NCI-H1092 treated with DMSO at 0.1 percent for 48 hours (cell line): ENCODE measurements around the gene CMSS1.

Source experiments
- DNase-seq: peaks from one replicate; lab custom pipeline; 2025; lab: John Stamatoyannopoulos, UW

CMSS1 gene

DNA sequence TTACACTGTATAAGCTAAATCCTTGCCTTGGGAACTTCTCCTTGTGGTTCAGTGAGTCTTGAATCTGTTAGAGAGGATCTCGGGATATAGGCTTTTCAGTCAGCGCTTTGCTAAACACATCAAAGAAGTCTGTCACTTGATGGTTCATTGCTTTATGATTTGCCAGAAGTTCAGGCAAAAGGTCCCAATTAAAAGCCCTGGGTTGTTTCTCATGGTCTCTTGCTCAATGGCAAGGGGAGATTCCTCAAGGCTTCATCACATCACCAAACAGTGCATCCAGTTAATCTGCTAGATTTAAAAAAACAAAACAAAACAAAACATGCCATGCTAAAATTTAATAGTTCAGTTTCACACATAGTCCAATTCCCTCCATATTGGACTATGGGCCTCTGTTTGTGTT is 181.9 kb downstream of the CMSS1 start:
- DNase-seq = no peak

DNA sequence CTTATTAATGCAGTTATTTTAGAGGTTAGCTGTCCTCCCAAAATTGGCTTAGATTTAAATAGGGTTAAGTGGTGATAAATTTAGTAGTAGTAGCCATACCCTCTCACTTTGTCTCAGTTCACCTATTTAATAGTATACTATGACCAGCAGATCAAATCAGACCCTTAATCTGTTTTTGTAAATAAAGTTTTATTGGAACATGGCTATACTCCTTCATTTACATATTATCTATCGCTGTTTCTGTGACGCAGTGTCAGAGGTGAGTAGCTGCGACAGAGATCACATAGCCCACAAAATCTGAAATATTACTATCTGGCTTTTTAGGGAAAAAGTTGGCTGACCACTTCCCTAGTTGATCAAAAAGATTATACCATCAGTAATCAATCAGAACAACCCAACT is 183.4 kb downstream of the CMSS1 start:
- DNase-seq = no peak

DNA sequence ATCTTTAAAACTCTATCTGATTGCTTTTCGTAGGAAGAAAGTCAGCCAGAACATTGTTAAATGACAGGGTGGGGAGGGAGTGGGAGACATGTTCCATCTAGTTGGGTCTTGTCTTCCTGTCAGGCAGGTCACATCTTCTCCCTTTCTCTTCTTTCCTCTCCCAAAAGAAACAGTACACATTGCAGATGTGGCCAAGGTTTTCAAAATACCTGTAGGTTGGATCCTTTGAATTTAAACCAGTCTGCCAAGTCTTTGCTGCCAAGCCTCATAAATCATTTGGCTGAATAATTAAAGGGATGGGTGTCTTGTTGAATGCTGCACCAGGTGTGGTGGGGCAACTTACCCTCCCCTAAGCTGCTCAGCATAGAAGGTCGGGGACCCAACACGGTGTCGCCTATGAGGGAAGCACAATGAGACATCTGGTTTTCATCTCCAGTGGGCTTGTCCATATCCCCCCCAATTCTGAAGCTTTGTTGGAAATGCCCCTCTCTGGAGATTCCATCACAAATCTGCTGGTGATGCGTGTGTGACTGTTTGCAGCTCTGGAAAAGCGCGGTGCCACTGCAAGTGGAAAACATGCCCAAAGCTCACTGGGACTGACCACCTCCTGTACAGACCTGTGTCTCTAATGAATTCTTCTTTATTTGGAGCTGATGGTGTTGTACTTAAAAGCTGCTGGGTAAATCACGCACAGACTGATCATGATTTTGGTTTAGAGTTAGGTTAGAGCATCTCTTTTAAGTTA is 184.0 kb downstream of the CMSS1 start:
- DNase-seq = no peak

DNA sequence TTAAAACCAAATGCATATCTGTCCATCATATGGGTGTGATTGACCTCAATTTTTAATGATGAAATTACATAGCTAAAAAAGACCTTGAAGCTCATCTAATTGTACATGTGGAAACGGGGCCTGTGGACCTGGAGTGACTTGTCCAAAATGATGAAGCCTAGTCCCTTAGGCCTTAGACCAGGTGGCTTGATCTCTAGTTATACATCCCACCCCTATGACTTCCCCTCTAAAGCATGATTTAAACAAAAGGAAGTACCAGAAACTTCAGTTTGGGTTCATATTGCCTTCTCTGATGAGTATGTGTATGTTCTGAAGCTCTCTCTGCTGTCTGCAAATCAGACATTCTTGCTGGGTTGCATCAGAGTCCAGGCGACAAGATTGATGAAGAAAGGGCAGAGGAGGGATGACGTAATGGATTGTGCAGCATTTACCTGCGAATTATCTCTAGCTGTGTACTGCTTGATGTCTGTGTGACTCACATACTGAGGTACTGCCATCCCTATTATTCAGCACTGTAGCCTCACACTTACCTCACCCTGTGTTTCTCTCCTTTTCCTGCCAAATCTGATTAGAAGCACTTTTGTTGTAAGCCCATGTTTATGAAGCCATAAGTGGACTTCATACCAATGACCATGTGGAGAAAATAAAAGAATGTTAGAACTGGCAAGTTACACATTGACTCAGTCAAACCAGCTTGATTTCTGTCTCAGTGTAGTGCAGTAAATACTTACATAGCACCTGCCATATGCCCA is 185.1 kb downstream of the CMSS1 start:
- no peak for DNase-seq

DNA sequence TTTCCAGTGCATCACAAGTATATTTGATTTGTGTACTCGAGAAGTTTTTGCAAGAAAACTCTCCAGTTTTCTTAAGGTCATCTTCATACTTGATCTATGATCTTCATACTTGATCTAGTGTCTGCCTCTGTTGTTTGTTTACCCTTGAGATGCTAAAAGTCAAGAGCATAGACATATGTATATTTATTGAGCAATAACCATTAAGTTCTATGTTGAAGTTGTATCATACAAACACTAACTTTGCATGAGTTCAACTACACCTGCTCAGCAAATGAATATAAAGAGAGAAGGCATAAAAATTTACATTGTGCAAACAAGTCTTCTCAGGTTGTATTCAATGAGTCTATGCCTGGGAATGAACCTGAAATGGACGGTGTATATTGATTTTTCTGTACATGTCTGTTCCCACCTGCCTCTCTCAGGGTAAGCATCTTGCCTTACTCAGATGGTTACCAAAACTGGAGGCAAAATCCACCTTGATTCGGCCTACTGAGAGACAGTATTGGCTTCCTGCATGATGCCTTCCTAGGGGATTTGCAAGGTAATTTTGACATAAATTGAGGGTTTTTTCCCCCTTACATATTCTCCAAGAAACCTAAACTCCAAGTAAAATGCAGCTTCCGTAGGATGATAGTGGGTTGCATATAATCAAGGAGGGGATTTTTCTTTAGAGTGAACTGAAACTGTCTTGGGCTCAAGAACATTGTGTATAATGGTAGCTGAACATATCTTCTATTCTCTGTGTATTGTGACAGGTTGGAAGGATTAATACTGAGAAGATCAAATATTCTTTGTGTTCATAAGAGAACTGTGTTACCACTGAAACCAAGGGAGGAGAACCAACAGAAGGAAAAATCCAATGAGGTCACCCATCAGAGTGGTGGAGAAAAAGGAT is 186.2 kb downstream of the CMSS1 start:
- no peak for DNase-seq

DNA sequence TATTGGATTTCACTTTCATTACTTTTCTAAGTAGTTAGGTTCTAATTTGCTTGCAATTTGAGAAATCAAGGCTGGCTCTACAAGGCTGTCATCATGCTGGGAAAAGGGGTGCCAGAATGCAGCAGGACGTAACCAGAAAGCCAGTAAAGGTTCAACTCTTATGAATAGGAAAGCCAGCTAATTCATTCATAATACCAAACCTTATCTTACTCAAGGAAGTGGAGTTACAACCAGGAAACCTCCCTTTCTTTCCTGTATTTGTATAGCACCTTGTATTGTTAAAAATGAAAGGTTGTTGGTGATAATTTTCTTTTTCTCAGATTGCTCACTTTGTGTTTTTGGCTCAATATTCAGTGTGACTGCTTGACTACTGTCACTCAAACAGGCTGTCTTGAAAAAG is 187.3 kb downstream of the CMSS1 start:
- no peak for DNase-seq

DNA sequence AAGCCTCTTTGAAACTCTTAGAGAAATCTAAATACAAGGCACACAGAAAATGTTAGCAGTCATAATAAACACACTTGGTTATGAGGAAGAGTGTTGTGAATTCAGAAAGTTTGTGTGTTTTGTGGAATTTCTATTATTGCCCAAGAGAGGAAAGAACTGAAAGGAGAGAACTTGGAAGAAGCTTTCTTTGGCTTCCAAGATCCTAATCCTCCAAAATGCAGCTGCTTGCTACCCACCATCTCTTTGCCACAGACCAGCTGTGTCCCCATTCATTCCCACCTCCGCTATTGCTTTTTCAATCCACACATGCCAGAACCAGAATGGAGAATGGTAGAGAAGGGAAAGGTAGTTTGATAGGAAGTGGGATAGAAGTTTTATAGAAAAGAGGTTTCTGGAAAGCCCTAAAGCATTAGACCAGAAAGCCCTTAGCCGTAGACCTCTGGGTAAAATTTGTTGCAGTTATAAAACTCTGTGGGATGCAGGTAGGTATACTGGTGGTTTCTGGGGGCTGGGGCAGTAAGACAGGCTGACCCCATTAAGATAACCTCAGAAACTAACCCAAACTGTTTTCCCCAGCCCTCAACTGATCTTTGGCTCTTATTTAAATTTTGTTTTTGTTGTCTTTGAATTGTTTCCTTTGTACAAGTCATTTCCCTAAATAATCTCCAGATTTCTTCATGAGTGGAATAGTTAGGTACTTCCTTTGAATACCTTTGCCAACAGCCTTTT is 188.2 kb downstream of the CMSS1 start:
- DNase-seq = no peak

DNA sequence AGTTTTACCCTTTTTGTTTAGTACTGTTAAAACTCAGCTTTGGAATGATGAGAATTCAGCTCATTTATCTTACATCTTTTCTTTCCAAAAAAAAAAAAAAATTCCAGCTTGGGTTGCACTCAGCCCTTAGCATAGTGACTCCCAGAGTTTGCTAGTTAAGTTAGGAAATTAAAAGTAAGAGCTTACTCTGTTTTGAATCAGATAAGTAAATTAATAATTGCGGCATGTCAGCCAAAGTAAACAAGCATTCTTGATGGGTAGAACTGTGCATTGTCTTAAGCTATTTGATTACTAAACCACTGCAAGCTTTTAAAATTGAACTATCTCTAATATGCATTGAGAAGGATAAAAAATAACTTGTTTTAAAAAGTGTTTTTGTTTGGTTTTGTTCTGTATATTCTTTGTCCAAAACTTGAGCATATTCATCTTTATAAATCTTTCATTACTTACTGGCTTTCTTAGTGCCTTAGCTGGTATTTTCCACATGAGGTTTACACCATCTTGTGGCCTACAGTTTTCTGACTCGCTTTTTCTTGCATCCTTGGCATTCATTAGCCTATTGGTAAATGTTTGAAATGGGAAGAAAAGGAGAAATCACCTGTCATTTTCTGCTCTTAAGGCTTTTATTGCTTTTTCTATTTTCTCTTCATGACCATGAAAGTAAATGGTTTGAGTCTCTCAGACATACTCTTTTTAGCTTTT is 189.1 kb downstream of the CMSS1 start:
- DNase-seq = no peak

DNA sequence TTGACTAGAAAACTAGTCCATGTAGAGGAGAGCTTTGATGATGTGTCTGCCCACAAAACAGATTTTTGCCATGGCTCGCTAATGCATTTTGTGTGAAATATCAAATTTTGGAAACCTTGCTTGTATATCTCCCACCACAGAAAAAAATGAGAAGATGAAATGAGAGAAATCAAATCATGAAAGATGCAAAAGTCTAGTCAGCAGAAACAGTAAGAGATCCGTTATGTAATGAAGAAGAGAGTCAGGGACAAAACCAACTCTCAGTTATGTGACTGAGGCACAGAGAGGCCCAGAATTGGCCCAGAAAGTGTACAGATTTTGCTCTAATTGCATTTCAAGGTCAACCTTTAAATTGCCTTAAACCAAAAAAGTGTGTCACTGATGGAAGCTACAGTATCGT is 189.7 kb downstream of the CMSS1 start:
- no peak for DNase-seq

DNA sequence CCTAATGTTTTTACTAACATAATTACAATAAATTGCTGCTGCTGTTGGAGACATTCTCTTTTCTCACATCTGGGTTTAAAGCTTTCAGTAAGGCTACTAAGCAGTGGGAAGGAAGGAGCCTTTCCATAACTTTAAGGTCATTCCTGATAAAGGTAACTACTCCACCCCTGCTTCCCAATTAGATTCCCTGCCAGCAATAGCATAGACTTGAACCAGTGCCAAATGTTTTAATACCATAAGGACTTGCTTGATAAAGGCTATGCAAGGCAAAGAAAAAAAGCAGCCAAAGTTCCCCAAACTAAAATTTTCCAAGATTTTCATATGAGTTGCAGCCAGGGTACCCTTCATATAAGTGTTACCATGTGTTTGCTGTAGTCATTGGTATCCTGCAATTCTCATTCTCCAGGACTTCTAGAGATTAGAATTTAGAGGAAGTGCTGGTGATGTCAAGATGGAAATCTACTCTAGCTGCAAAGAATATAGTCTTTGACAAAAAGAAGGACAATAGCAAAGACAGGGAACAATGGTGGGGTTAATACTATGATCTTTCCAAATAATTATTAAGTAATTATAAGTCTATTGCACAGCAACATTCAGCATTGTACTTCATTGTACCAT is 190.5 kb downstream of the CMSS1 start:
- DNase-seq = no peak

DNA sequence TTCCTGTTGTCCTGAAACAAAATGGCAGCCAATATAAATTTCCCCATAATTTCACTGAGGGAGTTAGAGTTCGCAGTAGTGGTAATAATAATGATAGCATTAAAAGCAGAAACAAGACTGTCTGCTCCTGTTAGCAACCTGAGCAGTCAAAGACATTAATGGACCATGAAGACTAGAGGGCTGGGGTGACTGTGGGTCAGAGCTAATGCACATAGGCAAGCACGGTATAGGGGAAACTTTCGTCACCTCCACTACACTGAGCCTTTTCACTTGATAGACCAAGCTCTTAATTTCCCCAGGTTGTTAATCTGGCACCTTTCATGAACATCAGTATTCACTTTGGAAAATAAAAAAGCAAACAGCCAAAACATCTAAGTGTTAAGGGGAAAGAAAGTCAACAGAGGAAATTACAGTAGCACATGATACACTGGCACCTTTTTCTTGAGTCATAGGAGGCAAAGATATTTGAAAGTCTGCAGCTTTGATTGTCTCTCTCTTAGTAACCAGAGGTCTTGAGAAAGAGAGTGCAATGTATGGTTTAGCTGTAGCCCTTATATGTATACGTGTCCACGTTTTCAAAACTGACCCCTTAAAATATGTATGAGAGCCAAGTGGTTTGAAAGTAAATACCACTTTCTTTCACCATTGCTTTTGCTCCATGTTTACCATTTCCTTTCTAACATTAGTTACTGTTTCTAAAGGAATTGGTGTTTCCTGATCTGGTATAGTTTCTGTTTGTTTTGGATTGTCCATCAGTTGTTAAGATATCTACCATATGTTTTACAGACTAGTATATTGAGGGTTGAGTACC is 191.8 kb downstream of the CMSS1 start:
- DNase-seq = no peak

DNA sequence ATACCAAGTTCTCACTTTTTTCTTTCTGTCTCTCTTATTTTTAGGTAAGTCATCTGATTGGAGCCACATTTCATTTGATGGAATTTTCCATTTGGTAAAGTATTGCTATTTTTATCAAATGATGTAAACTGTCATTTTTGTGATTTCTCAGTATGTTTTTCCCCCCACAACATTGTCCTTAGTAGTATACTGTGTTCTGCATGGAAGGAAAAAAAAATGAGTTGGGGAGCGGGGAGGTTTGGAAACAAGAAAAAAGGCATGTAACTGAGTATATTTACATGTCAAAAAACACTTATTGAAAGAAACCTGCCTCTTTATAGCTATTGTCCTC is 192.4 kb downstream of the CMSS1 start:
- no peak for DNase-seq

DNA sequence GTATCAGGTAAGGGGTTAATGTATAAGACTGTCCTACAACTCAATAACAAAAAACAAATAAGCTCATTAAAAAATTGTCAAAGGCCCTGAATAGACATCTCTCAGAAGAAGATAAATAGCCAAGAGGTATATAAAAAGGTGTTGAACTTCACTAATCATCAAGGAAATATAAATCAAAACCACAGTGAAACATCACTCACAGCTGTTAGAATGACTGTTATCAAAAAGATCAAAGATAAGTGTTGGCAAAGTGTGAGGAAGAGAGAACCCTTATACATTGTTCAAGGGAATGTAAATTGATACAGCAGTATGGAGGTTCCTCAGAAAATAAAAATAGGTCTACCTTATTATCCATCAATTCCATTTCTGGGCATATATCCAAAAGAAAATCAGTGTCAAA is 201.1 kb downstream of the CMSS1 start:
- DNase-seq = no peak

DNA sequence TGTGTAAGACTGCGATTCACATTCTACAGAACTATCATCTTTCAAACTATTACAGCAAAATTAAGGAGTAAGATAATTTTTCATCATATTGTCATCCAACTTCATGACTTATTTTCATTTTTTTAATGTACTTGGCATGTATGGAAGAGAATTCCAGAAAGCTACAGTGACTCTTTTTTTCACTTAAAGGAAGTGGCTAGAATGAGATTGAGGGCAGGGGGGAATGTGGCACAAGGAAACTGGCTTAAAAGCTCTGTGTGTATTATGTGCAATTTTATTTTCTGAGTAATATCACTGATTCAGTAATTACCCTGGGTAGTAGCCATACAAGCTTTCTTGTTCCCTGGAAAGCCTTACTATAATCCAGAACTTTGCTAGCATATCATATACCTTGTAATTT is 202.1 kb downstream of the CMSS1 start:
- DNase-seq = no peak

DNA sequence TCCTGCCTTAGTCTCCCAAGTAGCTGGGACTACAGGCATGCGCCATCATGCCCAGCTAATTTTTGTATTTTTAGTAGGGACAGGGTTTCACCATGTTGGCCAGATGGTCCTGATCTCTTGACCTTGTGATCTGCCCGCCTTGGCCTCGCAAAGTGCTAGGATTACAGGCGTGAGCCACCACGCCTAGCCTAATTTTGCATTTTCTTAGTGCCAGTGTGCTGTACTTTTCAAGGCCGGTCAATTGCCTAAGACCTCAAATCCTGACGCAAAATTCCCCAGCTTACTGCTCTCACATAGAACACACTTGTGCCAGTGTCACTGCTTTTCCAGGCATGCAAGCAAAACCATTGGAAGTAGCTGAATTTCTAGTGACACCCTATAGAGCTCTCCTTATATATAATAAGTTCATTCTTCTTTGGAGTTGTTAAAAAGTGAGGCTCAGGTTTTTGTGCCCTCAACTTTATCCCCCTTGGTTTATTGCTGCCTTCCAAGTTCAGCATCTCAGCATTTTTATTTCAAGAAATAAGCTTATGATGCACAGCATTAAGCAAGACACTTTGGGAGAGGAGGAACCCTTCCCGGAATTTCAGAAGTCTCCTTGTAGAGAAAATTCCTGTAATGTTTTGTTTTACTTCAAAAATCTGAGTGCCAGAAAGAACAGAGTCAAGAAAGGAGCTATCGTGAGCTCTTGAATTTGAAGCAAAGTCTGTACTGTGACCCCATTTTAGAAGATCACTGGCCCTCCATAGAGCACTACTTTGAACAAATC is 203.4 kb downstream of the CMSS1 start:
- no peak for DNase-seq

DNA sequence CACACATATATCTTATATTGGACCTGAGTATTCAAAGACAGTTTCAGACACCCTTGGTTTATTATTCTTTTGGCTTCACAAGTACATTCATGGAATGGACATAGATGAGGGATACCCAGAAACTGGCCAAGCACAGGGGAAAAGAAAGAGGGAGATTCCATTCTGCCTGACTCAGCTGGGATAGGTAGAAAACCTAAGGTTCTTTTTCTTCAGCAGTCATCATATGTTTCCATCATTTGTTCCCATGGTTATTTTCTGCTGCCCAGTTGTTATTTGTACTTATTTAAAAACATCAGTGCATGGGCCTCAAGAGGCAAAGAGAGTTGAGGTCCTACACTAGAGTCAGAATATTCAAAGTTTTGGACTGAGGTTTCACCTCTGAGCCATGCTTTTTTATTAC is 204.8 kb downstream of the CMSS1 start:
- DNase-seq = no peak

DNA sequence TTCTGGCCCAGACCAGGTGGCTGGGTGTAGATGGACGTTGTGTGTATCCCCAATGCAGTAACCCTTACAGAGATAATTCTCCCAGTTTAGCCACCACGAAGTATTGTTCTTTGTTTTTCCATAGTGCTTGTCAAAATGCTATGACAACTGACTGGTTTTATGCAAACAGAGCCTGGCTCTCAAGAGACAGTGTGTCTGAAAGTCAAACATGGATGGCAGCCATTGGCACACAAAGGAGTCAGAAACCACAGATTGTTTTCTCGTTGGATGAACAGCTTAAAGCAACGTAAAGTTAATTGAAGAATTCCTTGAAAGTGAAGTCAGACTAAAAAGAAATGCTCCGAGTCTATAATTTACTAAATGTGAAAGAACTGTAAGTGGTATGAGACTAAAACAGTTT is 205.5 kb downstream of the CMSS1 start:
- peak; percentile 20 for DNase-seq

DNA sequence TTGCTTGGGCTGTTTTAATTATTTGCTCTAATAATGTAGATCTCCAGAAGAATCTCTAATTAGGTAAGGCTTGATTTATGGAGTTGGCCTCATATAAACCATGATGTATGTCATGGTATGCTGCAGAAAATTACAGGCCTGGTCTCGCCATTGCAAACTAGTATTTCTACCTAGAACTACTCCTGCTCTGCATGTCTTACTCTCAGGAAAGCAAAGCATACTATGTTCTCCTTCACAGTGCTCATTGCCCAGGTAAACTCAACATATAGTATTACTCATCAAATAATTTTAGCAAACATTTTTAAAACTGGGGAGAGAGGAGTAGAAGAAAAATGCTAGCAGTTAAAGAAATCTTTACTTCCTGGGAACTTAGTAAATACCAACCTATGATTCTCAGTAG is 205.9 kb downstream of the CMSS1 start:
- DNase-seq = no peak

DNA sequence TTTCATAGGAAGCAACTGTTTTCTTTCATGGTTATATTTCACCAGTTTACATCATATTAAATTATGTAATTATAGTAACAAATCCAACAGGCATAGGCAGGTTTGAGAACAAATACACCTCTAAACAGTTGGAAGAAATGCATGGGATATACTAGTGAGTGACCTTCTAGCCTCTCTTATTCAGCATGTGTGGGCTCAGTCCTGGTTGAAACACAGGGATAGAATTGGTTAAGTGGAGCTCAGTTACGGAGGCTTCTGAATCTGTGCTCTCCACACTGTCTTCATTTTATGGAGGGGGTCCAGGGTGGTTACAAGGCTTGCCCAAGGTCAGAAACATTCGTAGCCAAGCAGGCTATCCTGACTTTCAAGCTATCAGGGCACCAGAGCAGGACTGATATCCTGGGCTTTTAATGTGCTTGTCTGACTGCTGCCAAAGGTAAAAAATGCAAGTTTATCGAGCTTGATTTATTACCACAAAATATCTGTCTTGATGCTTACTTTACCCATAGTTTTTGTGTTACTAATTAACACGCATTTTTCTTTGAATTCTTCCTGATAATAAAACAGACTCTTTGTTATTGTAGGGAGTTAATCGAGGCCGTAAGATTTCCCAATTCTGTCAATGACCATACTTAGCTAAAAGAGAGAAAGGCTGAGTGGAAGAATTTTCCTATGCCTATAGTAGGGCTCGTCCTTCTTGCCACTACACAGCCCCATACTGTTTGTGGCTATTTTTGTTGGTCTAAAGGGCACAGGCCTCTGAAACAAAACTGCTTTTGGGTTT is 207.1 kb downstream of the CMSS1 start:
- DNase-seq = no peak
